ENCODE measurements around the gene ARHGEF37.
A peak's percentile ranks its signal among the peaks of the same experiment; 100 is the strongest.
"Not testable (repeated sequence)": the region's sequence is repeated elsewhere in the genome, so short reads cannot be mapped to it uniquely, and the experiment has no call there.

Gene ARHGEF37

DNA sequence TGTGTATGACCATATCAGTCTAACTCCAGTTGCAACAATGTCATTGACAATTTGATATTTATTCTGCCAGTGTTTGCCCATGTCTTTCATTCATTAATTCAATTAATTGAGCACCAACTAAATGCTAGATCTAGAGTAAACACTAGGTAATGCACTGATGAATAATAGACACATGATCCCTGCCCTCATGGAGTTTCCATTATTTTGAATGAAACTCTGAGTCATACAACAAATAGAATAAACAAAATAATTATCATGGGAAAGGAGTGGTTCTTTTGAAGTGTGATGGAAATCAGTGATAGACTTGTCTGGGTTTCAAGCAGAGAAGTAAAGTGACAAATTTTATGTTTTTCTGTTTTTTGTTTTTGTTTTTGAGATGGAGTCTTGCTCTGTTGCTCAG lies 4.6 kb downstream of the ARHGEF37 start:
- TF ChIP-seq, protein P1, sequence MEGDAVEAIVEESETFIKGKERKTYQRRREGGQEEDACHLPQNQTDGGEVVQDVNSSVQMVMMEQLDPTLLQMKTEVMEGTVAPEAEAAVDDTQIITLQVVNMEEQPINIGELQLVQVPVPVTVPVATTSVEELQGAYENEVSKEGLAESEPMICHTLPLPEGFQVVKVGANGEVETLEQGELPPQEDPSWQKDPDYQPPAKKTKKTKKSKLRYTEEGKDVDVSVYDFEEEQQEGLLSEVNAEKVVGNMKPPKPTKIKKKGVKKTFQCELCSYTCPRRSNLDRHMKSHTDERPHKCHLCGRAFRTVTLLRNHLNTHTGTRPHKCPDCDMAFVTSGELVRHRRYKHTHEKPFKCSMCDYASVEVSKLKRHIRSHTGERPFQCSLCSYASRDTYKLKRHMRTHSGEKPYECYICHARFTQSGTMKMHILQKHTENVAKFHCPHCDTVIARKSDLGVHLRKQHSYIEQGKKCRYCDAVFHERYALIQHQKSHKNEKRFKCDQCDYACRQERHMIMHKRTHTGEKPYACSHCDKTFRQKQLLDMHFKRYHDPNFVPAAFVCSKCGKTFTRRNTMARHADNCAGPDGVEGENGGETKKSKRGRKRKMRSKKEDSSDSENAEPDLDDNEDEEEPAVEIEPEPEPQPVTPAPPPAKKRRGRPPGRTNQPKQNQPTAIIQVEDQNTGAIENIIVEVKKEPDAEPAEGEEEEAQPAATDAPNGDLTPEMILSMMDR (IDR thresholded peaks at IDR 0.05; ENCODE audit: low read depth, low read length), result no peak
- peak in 1 of 2 donors; percentile 10 for DNase-seq (ENCODE audit: low read depth in 2 of 2)
- no peak overlapping the region for H3K4me3 ChIP-seq (replicated peaks in 1 of 2; ENCODE audit: low read depth in 2 of 2, low read length in 2 of 2)

DNA sequence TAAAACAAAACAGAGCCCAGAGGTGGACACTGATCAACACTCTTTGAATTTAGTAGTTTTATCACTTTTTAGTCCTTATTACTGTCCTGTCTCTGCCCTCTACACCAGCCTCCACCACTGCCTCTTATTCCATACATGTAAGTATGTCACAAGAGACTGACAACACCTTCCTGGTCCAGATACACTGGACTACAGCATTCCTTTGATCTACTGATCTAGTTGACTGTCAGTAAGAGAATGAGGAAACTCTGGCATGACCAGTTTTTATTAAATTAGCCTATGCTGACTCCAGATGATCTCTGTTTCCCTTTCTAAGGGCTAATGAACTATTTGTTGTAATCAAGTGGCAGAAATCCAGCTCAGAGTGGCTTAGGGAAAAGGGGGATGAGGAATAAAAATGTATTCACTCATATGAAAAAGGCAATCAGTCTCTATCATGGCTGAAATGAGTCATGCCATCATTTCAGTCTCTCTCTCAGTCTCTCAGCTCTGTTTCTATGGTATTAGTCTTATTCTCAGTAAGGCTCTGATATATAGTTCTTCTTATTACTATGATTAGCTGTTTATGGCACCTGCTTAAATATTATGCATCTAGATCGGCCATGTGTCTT lies 5.5 kb downstream of the ARHGEF37 start:
- H3K4me3 ChIP-seq (replicated peaks in 1 of 2; ENCODE audit: low read depth in 2 of 2, low read length in 2 of 2), result no peak overlapping the region
- TF ChIP-seq, protein P1 (IDR thresholded peaks at IDR 0.05; ENCODE audit: low read depth, low read length), result no peak
- peak in 1 of 2 donors; percentile 14 for DNase-seq (ENCODE audit: low read depth in 2 of 2)

GRCh38 chr5:149588936-149589335 lies 7.6 kb downstream of the ARHGEF37 start:
- TF ChIP-seq, protein P1 (IDR thresholded peaks at IDR 0.05; ENCODE audit: low read depth, low read length), result no peak
- no peak overlapping the region for H3K4me3 ChIP-seq (replicated peaks in 1 of 2; ENCODE audit: low read depth in 2 of 2, low read length in 2 of 2)
- DNase-seq (ENCODE audit: low read depth in 2 of 2), result peak in 1 of 2 donors; percentile 7

DNA sequence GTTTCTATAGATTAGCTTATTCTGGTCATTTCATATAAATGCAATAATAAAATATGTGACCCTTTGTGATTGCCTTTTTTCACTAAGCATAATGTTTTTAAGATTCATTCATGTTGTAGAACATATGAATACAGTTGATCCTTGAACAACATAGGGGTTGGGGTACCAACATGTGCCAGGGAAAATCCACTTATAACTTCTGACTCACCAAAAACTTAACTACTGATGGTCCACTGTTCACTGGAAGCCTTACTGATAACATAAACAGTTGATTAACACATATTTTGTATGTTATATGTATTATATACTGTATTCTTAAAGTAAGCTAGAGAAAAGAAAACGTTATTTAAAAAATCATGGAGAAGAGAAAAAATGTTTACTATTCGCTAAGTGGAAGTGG lies 12.1 kb downstream of the ARHGEF37 start:
- H3K4me3 ChIP-seq (replicated peaks in 1 of 2; ENCODE audit: low read depth in 2 of 2, low read length in 2 of 2), result no peak overlapping the region
- TF ChIP-seq, protein P1 (IDR thresholded peaks at IDR 0.05; ENCODE audit: low read depth, low read length), result no peak
- DNase-seq (ENCODE audit: low read depth in 2 of 2), result no peak

DNA sequence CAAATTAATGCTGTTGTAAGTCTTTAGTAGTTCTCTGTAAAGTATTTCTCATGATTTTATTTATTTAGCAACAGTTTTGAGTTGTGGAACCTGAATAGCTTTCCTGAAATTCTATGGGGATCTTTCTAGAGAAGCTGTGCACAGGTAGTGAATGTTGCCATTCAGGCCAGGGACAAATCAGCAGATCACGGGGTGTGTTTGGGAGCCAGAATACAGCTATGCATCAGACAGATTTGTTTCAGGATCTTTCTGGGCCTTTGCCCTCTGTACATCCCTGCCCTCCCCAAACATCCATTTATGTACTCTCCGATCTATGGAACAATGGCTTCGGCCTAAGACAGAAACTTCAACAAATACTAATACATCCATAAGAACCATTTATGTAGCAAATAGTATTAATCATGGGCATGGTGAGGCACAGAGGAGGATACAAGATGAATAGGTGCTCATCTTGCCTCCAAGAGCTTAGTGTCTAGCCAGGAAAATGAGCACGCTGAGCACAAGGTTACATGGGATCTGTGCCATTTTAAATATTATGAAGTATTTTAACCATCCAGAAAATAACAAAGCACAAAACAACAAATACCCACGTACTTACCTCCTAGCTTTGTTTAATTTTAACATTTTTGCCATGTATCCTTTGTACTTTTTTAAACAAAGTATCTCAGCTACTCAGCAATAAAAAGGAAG lies 13.1 kb downstream of the ARHGEF37 start:
- DNase-seq (ENCODE audit: low read depth in 2 of 2), result peak in 1 of 2 donors; percentile 42
- TF ChIP-seq, protein P1 (IDR thresholded peaks at IDR 0.05; ENCODE audit: low read depth, low read length), result no peak
- no peak overlapping the region for H3K4me3 ChIP-seq (replicated peaks in 1 of 2; ENCODE audit: low read depth in 2 of 2, low read length in 2 of 2)

DNA sequence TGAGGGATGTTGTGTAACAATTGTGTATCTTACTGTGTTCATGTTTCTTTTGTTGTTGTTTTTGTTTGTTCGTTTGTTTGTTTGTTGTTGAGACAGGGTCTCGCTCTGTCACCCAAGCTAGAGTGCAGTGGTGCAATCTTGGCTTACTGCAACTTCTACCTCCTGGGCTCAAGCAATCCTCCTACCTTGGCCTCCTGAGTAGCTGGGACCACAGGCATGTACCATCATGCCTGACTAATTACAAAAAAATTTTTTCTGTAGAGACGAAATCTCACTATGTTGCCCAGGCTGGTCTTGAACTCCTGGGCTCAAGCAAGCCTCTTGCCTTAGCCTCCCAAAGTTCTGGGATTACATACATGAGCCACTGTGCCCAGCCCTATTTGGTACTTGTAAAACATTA lies 13.8 kb downstream of the ARHGEF37 start:
- not testable (repeated sequence) for H3K4me3 ChIP-seq (replicated peaks in 1 of 2; ENCODE audit: low read depth in 2 of 2, low read length in 2 of 2)
- peak in 1 of 2 donors; percentile 53 for DNase-seq (ENCODE audit: low read depth in 2 of 2)

DNA sequence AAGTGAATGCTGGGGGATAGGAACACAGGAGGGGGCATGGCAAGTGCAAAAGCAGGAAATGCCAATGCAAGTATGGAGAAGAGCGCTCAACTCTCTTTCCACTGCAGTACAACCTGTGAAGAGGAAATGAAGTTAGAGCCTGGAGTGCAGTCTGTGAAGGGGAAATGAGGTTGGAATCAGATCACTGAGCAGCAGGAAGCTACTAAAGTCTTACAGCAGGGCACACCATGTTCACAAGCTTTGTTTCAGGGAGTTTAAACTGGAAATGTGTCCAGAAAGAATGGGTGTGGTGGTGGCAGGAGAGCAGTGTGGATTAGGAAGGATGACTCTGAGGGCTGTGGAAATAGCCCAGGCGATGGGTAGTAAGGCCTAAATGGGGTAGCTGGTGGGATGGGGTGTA lies 15.4 kb downstream of the ARHGEF37 start:
- DNase-seq (ENCODE audit: low read depth in 2 of 2), result no peak
- H3K4me3 ChIP-seq (replicated peaks in 1 of 2; ENCODE audit: low read depth in 2 of 2, low read length in 2 of 2), result no peak overlapping the region
- TF ChIP-seq, protein P1 (IDR thresholded peaks at IDR 0.05; ENCODE audit: low read depth, low read length), result no peak
